ENCODE data around the gene PPP1R12B.
"Not testable (repeated sequence)": the region's sequence is repeated elsewhere in the genome, so short reads cannot be mapped to it uniquely, and the experiment has no call there.

PPP1R12B gene

DNA sequence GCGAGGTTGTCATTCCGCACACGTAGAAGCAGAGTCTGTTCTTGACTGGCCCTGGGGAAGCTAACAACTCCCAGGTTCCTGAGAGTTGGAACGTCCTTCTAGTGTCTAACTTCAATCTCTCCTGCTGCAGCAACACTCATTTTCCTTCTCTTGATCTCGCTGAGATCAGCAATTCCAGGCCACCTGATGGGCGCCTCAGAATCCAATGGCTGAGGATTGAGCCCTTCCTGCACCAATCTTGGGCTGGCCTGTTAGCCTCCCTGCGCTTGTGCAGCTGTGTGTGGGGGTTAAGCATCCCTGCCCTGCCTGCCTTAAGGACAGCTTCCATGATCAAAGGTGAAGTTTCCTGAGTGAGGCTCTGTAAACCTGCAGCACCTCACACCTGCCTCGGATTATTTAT, 273.9 kb downstream of the PPP1R12B start:
- no peak overlapping the region for H3K27ac ChIP-seq (ENCODE audit: poor library complexity, severe bottlenecking)
- no peaks in the 10 kb centered on the region for H3K9me3 ChIP-seq (ENCODE audit: severe bottlenecking)
- DNase-seq (ENCODE audit: low spot score) = peak; percentile 18
- H3K4me3 ChIP-seq (ENCODE audit: severe bottlenecking) = no peak overlapping the region
- ATAC-seq (ENCODE audit: low read depth) = no peak
- no peak for TF ChIP-seq CTCF (IDR thresholded peaks at IDR 0.05; ENCODE audit: poor library complexity, severe bottlenecking)
- H3K27me3 ChIP-seq (ENCODE audit: insufficient read depth, poor library complexity, severe bottlenecking) = no peaks in the 10 kb centered on the region
- H3K36me3 ChIP-seq (ENCODE audit: low read depth) = no peaks in the 10 kb centered on the region
- H3K4me1 ChIP-seq (ENCODE audit: insufficient read depth, poor library complexity, severe bottlenecking) = no peaks in the 10 kb centered on the region

DNA sequence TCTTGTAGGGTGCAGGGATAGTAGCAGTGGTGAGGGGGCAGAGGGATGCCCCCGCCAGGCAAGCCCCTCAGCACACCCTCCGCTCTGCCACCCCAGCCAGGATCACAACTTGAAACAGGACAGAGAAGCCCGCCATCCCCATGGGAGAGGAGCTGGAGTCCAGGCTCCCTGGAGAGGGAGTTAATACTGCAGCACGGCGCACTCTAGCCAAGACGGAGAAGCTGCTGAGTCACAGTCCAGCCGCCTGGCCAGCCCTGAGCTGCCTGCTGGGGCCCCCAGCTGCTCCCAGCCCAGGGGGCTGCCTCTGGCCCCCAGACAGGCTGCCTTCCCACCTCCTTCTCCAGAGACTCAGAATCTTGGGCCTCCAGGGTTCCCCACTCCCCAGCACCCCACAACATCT, 274.6 kb downstream of the PPP1R12B start:
- DNase-seq (ENCODE audit: low spot score) (no peak), ATAC-seq (ENCODE audit: low read depth) (no peak)
- H3K36me3 ChIP-seq (ENCODE audit: low read depth) = no peaks in the 10 kb centered on the region
- H3K27ac ChIP-seq (ENCODE audit: poor library complexity, severe bottlenecking) = no peak overlapping the region
- H3K27me3 ChIP-seq (ENCODE audit: insufficient read depth, poor library complexity, severe bottlenecking) = no peaks in the 10 kb centered on the region
- H3K4me1 ChIP-seq (ENCODE audit: insufficient read depth, poor library complexity, severe bottlenecking) = no peaks in the 10 kb centered on the region
- no peak overlapping the region for H3K4me3 ChIP-seq (ENCODE audit: severe bottlenecking)
- no peak for TF ChIP-seq CTCF (IDR thresholded peaks at IDR 0.05; ENCODE audit: poor library complexity, severe bottlenecking)
- H3K9me3 ChIP-seq (ENCODE audit: severe bottlenecking) = no peaks in the 10 kb centered on the region

DNA sequence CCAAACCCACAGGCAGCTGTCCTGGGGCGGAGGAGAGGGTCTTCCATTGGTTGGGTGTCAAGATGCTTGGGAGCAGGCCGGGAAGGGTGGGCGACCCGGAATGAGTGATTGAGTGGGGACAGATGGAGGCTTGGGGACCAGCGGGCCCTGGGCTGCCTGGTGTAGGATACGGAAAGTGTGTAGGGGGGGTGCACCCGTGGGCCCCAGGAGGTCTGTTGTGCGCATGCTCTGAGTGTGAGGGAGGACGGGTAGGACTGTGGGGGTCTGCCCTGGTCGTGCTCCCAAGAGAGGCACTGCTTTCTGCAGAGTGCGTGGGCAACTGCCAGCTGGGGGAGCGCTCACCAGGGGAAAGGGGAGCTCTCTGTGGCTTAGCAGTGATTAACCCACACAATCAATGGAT, 275.0 kb downstream of the PPP1R12B start:
- H3K27ac ChIP-seq (ENCODE audit: poor library complexity, severe bottlenecking); H3K4me3 ChIP-seq (ENCODE audit: severe bottlenecking); H3K36me3 ChIP-seq (ENCODE audit: low read depth): not testable (repeated sequence)

DNA sequence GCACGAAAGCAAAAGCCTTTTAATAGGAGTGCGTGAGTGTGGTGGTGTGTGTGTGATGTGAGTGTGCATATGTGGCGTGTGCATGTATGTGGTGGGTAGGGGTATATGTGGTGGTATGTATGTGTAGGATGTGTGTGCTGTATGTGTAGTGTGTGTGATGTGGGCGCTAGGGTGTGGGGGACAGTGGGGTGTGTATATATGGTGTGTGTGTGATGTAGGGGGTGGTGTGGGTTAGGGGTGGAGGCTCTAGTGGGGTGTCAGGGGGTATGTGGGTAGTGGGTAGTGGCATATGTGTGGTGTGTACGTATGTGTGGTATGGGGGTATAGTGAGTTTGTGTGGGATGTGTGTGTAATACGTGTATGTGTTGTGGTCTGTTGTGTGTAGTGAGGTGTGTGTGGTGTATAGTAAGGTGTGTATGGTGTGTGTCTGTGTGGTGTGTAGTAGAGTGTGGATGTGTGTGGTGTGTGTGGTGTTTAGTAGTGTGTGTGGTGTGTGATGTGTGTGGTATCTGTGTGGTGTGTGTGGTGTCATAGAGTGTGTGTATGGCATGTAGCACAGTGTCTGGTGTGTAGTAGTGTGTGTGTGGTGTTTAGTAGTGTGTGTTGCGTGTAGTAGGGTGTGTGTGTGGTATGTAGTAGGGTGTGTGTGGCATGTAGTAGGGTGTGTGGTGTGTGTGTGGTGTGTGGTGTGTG, 275.7 kb downstream of the PPP1R12B start:
- no peak overlapping the region for H3K4me3 ChIP-seq (ENCODE audit: severe bottlenecking)
- no peak for TF ChIP-seq CTCF (IDR thresholded peaks at IDR 0.05; ENCODE audit: poor library complexity, severe bottlenecking)
- H3K27me3 ChIP-seq (ENCODE audit: insufficient read depth, poor library complexity, severe bottlenecking) = no peaks in the 10 kb centered on the region
- no peaks in the 10 kb centered on the region for H3K36me3 ChIP-seq (ENCODE audit: low read depth)
- no peaks in the 10 kb centered on the region for H3K4me1 ChIP-seq (ENCODE audit: insufficient read depth, poor library complexity, severe bottlenecking)
- no peak for ATAC-seq (ENCODE audit: low read depth)
- H3K9me3 ChIP-seq (ENCODE audit: severe bottlenecking) = no peaks in the 10 kb centered on the region
- no peak overlapping the region for H3K27ac ChIP-seq (ENCODE audit: poor library complexity, severe bottlenecking)
- DNase-seq (ENCODE audit: low spot score) = no peak

More for the DNA sequence above, 275.0 kb downstream of the PPP1R12B start:
- not testable (repeated sequence) for H3K9me3 ChIP-seq (ENCODE audit: severe bottlenecking); ATAC-seq (ENCODE audit: low read depth); H3K27me3 ChIP-seq (ENCODE audit: insufficient read depth, poor library complexity, severe bottlenecking); DNase-seq (ENCODE audit: low spot score); H3K4me1 ChIP-seq (ENCODE audit: insufficient read depth, poor library complexity, severe bottlenecking)

DNA sequence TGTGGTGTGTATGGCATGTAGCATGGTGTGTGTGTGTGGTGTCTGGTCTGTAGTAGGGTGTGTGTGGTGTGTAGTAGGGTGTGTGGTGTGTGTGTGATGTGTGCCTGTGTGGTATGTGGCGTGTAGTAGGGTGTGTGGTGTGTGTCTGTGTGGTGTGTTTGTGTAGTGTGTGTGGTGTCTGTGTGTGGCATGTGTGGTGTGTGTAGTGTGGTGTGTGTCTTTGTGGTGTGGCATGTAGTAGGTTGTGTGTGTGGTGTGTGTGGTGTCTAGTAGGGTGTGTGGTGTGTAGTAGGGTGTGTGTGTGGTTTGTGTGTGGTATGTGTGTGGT, 276.2 kb downstream of the PPP1R12B start:
- no peak for TF ChIP-seq CTCF (IDR thresholded peaks at IDR 0.05; ENCODE audit: poor library complexity, severe bottlenecking)
- H3K4me1 ChIP-seq (ENCODE audit: insufficient read depth, poor library complexity, severe bottlenecking) = no peaks in the 10 kb centered on the region
- H3K27ac ChIP-seq (ENCODE audit: poor library complexity, severe bottlenecking) = no peak overlapping the region
- ATAC-seq (ENCODE audit: low read depth) (no peak), DNase-seq (ENCODE audit: low spot score) (no peak)
- H3K27me3 ChIP-seq (ENCODE audit: insufficient read depth, poor library complexity, severe bottlenecking) = no peaks in the 10 kb centered on the region
- no peaks in the 10 kb centered on the region for H3K9me3 ChIP-seq (ENCODE audit: severe bottlenecking)
- H3K36me3 ChIP-seq (ENCODE audit: low read depth) = no peaks in the 10 kb centered on the region
- no peak overlapping the region for H3K4me3 ChIP-seq (ENCODE audit: severe bottlenecking)

Data from RWPE2 (cell line).